PFSK-1 (cell line): ENCODE results near the gene PLXND1.

Experiments used
- FOXP2 ChIP-seq: optimal IDR thresholded peaks from 2 replicates; pipeline ENCODE3; 2011; ENCODE audit warnings: borderline replicate concordance, control low read depth, inconsistent platforms; ENCODE audit not compliant: insufficient read depth; ENCODE audit errors: extremely low read length, extremely low read depth
- POLR2AphosphoS5 ChIP-seq: IDR thresholded peaks from 2 replicates; pipeline ENCODE4 v1.6.1; 2012; ENCODE audit warnings: low read depth, mild to moderate bottlenecking, control low read depth, low read length, moderate library complexity
- SIN3A ChIP-seq: IDR thresholded peaks from 2 replicates; pipeline ENCODE4 v1.6.1; 2012; ENCODE audit warnings: mild to moderate bottlenecking, low read length, moderate library complexity, borderline replicate concordance; ENCODE audit not compliant: insufficient read depth
- TAF1 ChIP-seq: IDR thresholded peaks from 2 replicates; pipeline ENCODE4 v1.6.1; 2012; ENCODE audit warnings: low read length, control low read depth, borderline replicate concordance; ENCODE audit not compliant: insufficient read depth
- TF ChIP-seq, protein P1 (sequence below), 2 experiments: IDR thresholded peaks; 2 replicates each; pipeline versions ENCODE4 v1.6.1 to v1.8.0; 2011 to 2012; ENCODE audit warnings: low read depth in 2 of 2, low read length in 2 of 2, control low read depth in 1 of 2, inconsistent platforms in 1 of 2, mild to moderate bottlenecking in 1 of 2, moderate library complexity in 1 of 2; ENCODE audit not compliant: insufficient read depth in 1 of 2

PLXND1 gene

DNA sequence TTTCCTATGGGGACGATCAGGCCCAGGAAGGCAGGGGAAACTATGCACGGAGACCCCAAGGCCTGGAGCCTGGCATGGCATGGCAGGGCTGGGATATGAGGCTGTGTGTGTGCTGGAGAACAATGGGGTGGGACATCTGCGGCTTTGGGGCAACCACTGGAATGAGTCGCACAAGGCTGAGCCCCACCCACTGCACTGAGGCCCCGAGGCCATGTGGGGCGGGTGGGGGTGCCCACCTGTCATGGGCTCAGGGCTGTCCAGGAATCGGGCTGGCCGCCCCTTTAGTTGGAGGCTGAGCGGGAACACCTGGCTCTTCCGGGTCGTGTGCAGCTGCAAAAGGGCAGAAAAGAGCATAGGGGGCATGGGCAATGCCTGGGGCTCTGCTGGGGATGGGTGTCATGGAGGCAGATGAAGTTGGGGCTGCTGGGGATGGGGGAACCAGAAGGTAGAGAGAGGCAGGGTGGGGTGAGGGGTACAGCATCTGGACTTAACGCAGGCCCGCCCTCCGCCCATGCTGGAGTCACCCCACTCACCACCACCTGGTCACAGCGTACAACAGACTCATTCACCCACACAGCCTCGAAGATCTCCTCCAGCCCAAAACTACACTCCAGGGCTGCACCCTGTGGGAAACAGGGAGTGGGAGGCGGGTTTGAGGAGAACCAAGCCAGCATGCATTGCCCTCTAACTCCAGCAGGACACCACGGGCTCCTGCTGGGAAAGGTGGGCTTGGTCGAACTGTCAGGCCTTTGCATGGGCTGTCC, 31.1 kb downstream of the PLXND1 start:
- TF ChIP-seq POLR2AphosphoS5 (no peak), SIN3A (no peak), TAF1 (no peak), FOXP2 (no peak)
- TF ChIP-seq, protein P1, sequence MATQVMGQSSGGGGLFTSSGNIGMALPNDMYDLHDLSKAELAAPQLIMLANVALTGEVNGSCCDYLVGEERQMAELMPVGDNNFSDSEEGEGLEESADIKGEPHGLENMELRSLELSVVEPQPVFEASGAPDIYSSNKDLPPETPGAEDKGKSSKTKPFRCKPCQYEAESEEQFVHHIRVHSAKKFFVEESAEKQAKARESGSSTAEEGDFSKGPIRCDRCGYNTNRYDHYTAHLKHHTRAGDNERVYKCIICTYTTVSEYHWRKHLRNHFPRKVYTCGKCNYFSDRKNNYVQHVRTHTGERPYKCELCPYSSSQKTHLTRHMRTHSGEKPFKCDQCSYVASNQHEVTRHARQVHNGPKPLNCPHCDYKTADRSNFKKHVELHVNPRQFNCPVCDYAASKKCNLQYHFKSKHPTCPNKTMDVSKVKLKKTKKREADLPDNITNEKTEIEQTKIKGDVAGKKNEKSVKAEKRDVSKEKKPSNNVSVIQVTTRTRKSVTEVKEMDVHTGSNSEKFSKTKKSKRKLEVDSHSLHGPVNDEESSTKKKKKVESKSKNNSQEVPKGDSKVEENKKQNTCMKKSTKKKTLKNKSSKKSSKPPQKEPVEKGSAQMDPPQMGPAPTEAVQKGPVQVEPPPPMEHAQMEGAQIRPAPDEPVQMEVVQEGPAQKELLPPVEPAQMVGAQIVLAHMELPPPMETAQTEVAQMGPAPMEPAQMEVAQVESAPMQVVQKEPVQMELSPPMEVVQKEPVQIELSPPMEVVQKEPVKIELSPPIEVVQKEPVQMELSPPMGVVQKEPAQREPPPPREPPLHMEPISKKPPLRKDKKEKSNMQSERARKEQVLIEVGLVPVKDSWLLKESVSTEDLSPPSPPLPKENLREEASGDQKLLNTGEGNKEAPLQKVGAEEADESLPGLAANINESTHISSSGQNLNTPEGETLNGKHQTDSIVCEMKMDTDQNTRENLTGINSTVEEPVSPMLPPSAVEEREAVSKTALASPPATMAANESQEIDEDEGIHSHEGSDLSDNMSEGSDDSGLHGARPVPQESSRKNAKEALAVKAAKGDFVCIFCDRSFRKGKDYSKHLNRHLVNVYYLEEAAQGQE (IDR thresholded peaks at IDR 0.05; ENCODE audit: insufficient read depth in 1 of 2, low read depth in 2 of 2, low read length in 2 of 2), result no peak

DNA sequence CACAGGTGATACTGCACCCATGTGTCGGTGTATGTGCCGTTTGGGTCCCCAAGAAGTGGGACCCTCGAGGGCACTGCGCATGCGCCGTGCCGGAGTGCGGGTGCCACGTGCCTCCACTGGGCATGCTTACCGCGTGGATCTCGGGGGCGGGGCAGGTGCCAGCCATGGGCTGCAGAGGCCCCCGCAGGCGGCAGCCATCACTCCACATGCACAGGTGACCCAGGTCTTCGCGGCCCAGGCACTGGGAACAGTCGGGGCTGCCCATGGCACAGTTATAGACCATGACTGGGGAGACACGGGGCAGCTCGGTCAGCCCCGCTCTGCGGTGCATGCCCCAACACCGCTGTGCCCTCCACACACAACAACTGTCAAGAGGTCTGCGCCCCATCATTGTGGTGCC, 32.3 kb downstream of the PLXND1 start:
- TF ChIP-seq FOXP2, result no peak
- TF ChIP-seq SIN3A, result no peak
- TF ChIP-seq POLR2AphosphoS5, result no peak
- TF ChIP-seq, protein P1 (IDR thresholded peaks at IDR 0.05; ENCODE audit: insufficient read depth in 1 of 2, low read depth in 2 of 2, low read length in 2 of 2), result no peak
- no peak for TF ChIP-seq TAF1

DNA sequence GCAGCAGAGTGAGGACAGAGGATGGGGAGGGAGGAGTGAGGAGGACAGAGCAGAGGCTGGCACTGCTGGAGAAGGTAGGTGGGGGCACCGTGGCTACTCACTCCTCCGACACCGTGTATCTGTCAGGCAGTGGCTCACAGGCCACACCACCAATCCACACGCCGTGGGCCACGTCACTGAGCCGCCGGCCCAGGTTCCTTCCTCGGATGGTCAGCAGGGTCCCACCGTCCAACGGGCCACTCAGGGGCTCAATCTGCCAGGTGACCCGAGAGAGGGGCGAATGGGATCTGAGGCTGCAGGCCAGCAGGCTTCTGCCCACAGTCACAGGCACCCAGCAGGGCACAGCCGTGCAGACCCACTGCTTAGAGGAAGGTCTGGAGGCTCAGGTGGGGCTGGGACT, 33.0 kb downstream of the PLXND1 start:
- TF ChIP-seq TAF1 (no peak), SIN3A (no peak), POLR2AphosphoS5 (no peak), FOXP2 (no peak)
- TF ChIP-seq, protein P1 (IDR thresholded peaks at IDR 0.05; ENCODE audit: insufficient read depth in 1 of 2, low read depth in 2 of 2, low read length in 2 of 2), result no peak

DNA sequence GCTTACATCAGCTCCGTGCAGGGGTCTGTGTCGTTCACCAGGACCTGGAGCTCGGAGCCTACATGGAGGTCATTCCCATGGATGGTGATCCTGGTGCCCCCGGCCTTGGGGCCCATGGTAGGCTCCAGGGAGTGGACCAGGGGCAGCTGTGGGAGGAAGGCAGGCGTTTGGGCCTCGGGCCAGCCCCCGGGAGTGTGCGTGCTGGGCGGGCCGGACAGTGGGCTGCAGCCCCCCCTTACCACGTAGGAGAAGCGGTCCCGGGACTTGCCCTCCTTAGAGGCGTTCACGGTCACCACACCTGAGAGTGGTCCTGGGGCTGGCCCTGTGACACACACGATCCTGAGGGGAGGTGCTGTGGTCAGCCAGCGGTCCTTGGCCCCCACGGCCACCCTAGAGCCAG, 33.9 kb downstream of the PLXND1 start:
- no peak for TF ChIP-seq POLR2AphosphoS5
- TF ChIP-seq SIN3A, result no peak
- no peak for TF ChIP-seq TAF1
- TF ChIP-seq FOXP2, result no peak
- TF ChIP-seq, protein P1 (IDR thresholded peaks at IDR 0.05; ENCODE audit: insufficient read depth in 1 of 2, low read depth in 2 of 2, low read length in 2 of 2), result no peak
